IPS DF 19.7 (cell line): Measurements from ENCODE around the gene TGFBR1.
"Not testable (repeated sequence)": the region's sequence is repeated elsewhere in the genome, so short reads cannot be mapped to it uniquely, and the experiment has no call there.

Source experiments
- DNase-seq: peaks from one replicate; pipeline ENCODE4 v3.0.0-alpha.2; 2013; ENCODE audit warnings: low read depth, low spot score

TGFBR1 gene

GRCh38 chr9:99076030-99076429 is 28.9 kb upstream of the TGFBR1 start:
- no peak for DNase-seq

GRCh38 chr9:99076483-99077171 is 28.3 kb upstream of the TGFBR1 start:
- no peak for DNase-seq

GRCh38 chr9:99078717-99079116 is 26.2 kb upstream of the TGFBR1 start:
- DNase-seq: no peak

- DNase-seq: no peak
These were observed 25.4 kb upstream of the TGFBR1 start for GRCh38 chr9:99079542-99079941.

- DNase-seq: no peak
These were observed 21.9 kb upstream of the TGFBR1 start for GRCh38 chr9:99083051-99083450.

- no peak for DNase-seq
These were observed 18.7 kb upstream of the TGFBR1 start for GRCh38 chr9:99085949-99086948.

GRCh38 chr9:99087462-99087861 is 17.5 kb upstream of the TGFBR1 start:
- no peak for DNase-seq

GRCh38 chr9:99090336-99091130 is 14.4 kb upstream of the TGFBR1 start:
- DNase-seq: no peak

GRCh38 chr9:99092643-99093491 is 12.0 kb upstream of the TGFBR1 start:
- DNase-seq: no peak

GRCh38 chr9:99093492-99093791 is 11.5 kb upstream of the TGFBR1 start:
- DNase-seq: no peak

GRCh38 chr9:99095565-99095964 is 9.3 kb upstream of the TGFBR1 start:
- DNase-seq: no peak

GRCh38 chr9:99096409-99096808 is 8.5 kb upstream of the TGFBR1 start:
- DNase-seq: no peak

- DNase-seq: not testable (repeated sequence)
These were observed 4.9 kb upstream of the TGFBR1 start for GRCh38 chr9:99099806-99100585.

GRCh38 chr9:99101271-99101670 is 3.6 kb upstream of the TGFBR1 start:
- DNase-seq: no peak

- no peak for DNase-seq
These were observed 3.1 kb upstream of the TGFBR1 start for GRCh38 chr9:99101812-99102211.

- DNase-seq: no peak
These were observed 1.6 kb upstream of the TGFBR1 start for GRCh38 chr9:99103054-99103895.

GRCh38 chr9:99103901-99104458 is 933 bp upstream of the TGFBR1 start:
- DNase-seq: no peak

- DNase-seq: no peak
These were observed 485 bp downstream of the TGFBR1 start for GRCh38 chr9:99105152-99106043.
